Midbrain (tissue), 1 donor: Measurements from ENCODE around the gene EPB42.
"Not testable (repeated sequence)": the region's sequence is repeated elsewhere in the genome, so short reads cannot be mapped to it uniquely, and the experiment has no call there.

Source experiments
- DNase-seq: peaks from one replicate; lab custom pipeline; 2025; lab: John Stamatoyannopoulos, UW

Gene EPB42

GRCh38 chr15:43212299-43212698 is 8.5 kb downstream of the EPB42 start:
- no peak for DNase-seq

DNA sequence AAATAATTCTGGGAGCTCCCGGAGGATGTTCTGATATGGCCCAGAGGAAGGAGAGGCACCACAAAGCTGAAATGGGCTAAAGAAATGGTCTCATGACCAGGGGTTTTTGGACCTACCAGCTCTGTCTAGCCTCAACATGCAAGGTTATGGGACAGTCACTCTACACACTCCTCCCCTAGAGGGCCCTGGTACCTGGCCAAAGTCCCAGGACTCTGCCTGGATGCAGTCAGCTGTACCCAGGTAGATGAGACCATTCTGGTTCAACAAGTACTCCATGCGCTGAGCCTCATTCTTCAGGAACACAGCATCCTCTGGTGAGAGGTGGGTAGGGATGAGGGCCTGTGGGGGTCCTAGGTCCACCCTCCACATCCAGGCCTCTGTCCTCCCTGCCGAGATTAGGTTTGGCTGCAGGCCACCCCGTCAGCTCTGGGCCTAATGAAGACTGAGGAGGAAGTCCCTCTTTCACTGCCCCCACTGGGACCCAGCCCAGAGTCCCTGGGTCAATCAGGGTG is 9.5 kb downstream of the EPB42 start:
- DNase-seq, result no peak

DNA sequence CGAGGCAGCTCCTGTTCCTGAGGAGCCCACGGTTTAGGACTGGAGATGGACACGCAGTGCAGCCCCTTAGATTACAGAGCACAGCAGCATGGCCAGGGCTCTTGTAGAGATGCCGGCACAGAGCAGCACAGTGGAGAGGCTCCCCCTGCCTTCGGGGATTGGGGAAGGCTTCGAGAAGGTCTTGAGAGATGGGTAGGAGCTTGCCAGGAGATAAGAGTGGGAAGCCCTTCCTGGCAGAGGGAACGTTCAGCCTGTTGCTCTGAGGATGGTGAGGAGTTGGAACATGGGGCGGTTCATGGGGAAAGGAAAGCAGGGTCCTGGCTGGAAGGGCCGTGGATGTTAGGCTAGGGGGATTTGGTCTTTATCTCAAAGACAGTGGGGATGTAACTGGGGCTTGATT is 10.0 kb downstream of the EPB42 start:
- no peak for DNase-seq

- no peak for DNase-seq
Measured at GRCh38 chr15:43210172-43210745, 10.6 kb downstream of the EPB42 start.

DNA sequence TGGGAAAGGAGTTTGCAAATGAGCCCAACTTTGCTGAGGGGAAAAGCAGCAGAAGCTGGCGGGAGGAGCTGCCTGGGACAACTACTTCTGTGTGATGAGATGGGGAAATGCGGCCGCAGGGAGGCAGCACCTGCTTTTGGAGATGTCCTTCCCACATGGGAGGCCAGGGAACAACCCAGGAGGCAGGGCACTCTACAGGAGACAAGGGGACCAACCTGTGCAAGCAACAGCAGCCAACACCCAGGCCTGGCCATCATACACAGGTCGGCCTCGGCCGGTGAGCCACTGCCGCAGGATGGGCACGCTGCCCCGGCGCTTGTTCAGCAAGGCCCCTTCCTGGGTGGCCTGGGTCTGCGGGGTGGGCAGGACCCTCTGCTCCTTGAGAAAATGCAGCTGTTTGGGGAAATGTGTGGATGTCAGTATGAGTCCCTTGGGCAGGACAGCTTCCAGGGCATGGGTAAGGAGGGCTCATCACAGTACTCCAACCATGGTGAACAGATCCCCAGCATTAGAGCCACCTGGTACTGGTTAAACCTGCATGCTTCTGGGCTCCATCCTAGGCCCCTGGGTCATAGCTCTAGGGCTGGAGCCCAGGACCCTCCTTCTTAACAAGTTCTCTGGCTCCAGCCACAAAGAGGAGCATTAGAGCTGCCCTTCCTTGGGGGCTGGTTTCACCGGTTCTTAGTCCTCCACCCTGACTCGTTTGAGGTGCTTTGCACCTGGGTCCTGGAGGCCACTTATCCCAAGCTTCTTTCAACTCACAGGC is 11.6 kb downstream of the EPB42 start:
- DNase-seq, result no peak

- no peak for DNase-seq
Measured at GRCh38 chr15:43208052-43209002, 12.5 kb downstream of the EPB42 start.

GRCh38 chr15:43207024-43207423 is 13.8 kb downstream of the EPB42 start:
- no peak for DNase-seq

DNA sequence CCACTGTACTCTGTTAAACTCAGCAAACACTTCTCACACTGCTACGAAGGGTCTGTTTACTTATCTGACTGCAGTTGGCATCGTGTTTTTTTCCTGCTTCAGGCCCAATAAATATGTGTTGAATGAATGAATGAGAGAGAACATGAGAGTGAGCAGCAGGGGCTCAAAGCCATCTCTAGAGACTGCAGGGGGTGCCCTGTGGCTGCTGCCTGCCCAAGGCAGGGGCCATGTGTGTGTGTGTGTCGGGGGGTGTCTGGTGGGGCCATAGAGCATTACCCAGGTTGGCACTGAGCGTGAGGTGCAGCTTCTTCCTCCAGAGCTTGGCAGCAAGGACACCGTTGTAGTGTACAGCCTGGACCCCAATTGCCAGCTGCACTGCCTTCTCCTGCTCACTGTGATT is 14.8 kb downstream of the EPB42 start:
- DNase-seq, result no peak

DNA sequence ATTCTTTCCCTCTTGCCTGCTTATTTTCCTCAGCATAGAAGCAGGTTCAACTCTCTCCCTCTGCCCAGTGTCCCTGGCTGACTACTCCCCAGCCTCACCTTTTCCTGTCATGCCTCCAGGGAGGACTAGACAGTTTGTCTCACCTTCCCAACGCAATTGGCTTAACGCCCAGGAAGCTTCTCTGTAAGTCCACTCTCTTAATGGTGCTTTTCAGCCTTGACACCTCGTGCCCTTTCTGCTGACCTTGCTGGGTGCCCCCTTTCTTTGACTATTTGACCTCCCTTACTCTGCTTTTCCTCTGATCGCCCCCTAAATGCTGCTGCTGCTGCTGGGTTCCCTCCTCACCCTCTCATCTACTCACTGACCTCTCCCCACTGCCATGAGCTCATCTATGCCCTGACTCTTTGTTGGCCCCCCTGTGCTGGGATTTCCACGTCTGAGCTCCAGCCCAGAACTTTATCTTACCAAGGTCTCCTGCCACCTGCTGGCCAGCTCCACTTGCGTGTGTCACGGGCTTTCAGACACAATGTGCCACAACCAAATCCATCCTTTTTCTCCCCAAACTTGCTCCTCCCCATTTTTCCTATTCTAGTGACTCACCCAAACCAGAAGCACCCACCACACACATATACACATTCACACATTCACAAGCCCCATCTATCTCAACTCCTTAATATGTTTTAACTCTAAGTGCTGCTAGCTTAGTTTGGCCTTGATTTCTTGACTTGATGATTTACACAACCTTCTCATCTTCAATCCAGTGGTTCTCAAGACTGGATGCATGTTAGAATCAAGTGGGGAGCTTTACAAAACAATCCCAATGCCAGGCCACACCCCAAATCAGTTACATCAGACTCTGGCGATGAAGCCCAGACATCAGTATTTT is 16.6 kb downstream of the EPB42 start:
- no peak for DNase-seq

- DNase-seq, result no peak
Measured at GRCh38 chr15:43199945-43200488, 20.8 kb downstream of the EPB42 start.

DNA sequence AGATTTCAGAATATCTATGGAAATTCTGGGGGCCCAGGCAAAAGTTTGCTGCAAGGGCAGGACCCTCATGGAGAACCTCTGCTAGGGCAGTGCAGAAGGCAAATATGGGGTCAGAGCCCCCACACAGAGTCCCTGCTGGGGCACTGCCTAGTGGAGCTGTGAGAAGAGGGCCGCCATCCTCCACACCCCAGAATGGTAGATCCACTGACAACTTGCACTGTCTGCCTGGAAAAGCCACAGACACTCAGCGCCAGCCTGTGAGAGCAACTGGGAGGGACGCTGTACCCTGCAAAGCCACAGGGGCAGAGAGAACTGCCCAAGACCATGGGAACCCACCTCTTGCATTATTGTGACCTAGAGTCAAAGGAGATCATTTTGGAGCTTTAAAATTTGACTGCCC is 21.8 kb downstream of the EPB42 start:
- DNase-seq, result no peak

DNA sequence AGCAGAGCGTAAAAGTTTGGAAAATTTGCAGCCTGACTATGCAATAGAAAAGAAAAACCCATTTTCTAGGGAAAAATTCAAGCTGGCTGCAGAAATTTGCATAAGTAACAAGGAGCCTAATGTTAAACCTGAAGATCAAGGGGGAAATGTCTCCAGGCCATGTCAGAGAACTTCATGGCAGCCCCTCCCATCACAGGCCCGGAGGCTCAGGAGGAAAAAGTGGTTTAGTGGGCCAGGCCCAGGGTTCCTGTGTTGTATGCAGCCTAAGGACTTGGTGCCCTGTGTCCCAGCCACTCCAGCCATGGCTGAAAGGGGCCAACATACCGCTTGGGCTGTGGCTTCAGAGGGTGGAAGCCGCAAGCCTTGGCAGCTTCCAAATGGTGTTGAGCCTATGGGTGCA is 22.3 kb downstream of the EPB42 start:
- DNase-seq, result not testable (repeated sequence)

DNA sequence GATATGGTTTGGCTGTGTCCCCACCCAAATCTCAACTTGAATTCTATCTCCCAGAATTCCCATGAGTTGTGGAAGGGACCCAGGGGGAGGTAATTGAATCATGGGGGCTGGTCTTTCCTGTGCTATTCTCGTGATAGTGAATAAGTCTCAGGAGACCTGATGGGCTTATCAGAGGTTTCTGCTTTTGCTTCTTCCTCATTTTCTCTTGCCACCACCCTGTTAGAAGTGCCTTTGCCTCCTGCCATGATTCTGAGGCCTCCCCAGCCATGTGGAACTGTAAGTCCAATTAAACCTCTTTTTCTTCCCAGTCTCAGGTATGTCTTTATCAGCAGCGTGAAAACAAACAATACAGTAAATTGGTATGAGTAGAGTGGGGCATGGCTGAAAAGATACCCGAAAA is 23.0 kb downstream of the EPB42 start:
- DNase-seq, result not testable (repeated sequence)

DNA sequence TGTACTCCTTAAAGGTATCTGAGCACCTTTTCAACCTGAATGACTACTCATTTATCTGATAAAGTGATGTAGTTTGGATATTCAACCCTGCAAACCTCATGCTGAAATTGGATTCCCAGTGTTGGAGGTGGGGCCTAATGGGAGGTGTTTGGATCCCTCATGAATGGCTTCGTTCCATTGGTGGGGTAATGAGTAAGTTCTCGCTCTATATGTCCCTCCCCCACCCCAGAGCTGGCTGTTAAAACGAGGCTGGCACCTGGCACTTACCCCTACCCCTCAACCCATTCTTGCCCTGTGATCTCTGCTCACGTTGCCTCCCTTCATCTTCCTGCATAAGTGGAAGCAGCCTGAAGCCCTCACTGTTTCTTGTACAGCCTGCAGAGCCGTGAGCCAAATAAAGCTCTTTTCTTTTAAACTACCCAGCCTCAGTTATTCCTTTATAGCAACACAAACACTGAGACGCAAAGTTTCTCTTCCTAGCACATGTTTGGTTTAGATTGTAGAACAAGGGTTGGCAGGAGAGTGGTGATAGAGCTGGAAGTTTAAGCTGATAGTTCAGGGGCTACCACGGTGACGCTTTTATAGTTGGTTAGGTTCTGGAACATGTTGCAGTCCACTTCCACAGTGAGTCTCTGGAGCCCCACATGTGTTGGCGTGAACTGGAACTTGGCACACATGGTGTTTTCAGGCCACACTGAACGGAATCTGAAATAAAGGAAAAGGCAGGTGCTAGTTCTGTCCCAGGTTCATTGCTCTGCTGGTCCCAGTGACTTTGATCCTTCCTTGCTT is 23.9 kb downstream of the EPB42 start:
- DNase-seq, result no peak

GRCh38 chr15:43194795-43195194 is 26.0 kb downstream of the EPB42 start:
- DNase-seq, result no peak

DNA sequence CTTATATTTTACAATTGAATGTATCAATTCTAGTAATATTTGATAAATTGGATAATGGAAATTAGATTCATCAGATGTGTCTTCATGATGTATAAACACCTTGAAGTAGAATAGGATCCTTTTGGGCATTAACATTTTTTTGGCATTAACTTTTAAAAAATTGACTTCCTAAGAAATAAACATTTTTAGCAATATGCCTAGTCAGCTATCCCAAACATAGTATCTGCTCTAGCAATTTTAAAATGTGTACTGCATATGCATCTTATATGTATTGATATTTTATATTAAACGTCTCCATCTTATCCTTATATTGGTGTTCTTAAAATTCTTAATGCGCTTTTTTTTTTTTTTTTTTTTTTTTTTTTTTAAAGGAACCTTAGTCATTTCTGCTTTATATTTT is 27.1 kb downstream of the EPB42 start:
- no peak for DNase-seq

DNA sequence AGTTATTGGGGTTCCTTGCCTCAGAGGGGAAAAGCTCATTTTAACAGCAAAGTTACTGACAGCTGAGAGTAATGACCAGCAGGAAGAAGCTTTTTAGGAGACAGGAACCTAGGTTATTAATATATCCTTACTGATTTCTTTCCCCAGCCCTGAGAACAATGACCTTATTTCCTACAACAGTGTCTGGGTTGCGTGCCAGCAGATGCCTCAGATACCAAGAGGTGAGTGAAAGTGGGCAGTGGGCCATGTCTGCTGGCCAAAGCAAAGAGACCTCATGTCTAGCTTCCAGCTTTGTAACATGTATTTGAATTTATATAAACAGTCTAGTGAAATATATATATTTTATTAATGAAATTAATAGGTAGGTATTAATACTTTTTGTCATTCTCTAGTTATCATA is 30.6 kb downstream of the EPB42 start:
- DNase-seq, result no peak

- DNase-seq, result no peak
Measured at GRCh38 chr15:43189296-43189695, 31.5 kb downstream of the EPB42 start.

DNA sequence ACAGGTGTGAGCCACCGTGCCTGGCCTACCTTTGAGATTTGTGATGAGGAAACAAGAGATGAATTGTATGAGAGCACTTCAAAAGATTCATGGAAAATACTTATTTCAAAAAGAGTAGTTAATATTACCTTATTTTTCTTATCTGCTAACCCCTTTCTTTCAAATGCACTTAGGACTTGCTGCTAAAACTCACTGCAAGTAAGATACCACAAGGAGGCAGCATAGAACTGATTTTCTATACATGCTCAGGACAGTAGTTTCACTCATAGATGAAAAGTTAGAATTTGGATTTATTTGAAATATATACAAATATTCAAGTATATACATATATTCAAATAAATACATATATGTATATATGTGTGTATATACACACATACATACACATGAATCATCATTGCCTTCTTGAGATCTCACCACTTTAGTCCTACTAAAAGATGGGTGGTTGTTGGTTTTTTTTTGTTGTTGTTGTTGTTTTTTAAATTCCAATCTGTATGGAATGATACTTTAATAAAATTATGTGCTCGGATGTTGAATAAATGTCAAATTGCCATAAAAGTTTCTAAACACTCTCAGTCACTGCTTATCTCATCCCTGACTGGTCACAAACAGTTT is 33.2 kb downstream of the EPB42 start:
- peak; percentile 41 for DNase-seq

GRCh38 chr15:43186003-43186353 is 34.8 kb downstream of the EPB42 start:
- DNase-seq, result no peak
